ENCODE results near the gene PTK6. TPM values are rescaled to one million over a fixed set of nuclear protein-coding genes. Genes with fewer than 3 reads are reported as not detected.

PTK6 gene
- total and polyA plus RNA-seq, 2 of the 13 experiments (the other 11 are each of a cell fraction or from before 2014, with no cell fraction given), result 0.08 TPM; not detected in 1

GRCh38 chr20:63487781-63488241 lies 49.4 kb downstream of the PTK6 start:
- CTCF ChIA-PET (ENCODE audit: low intra/inter-chr PET ratio, low total read pairs), result no interaction called here

GRCh38 chr20:63487116-63487764 lies 49.9 kb downstream of the PTK6 start:
- intact Hi-C loops (cut with micrococcal nuclease; ENCODE audit: unreplicated experiment), result no loop called here
- H3K36me3 ChIP-seq (replicated peaks in 1 of 2; ENCODE audit: control insufficient read depth in 1 of 2, insufficient read depth in 2 of 2, low read length in 2 of 2), result no peaks in the 10 kb centered on the region
- no peaks in the 10 kb centered on the region for H3K9me3 ChIP-seq (ENCODE audit: low read length)
- no peak overlapping the region for H3K27ac ChIP-seq (ENCODE audit: extremely low read length, insufficient read depth, low read length)
- H2AFZ ChIP-seq (ENCODE audit: low read length), result no peak overlapping the region
- peak; percentile 43; the same call in 1 of the 2 replicates for TF ChIP-seq EZH2 (conservative IDR thresholded peaks at IDR 0.05; ENCODE audit: low read depth, low read length)
- no peak for TF ChIP-seq U2AF1 (optimal IDR thresholded peaks at IDR 0.05; ENCODE audit: low read depth, low read length)
- BruUV-seq (replicated peaks), result no TSS peak
- POLR2A ChIA-PET, result no interaction called here
- in situ Hi-C loops (cut with HindIII; ENCODE audit: extremely low pct_ligation_motif_present, low pct_unique_long_range_greater_than_20kb), result no loop called here
- FAIRE-seq, result no peak
- H3K4me1 ChIP-seq (ENCODE audit: insufficient read depth, low read length), result peaks cover 18% of the 10 kb centered on the region
- H3K9ac ChIP-seq (ENCODE audit: insufficient read depth, low read depth, low read length), result no peak overlapping the region
- CTCF ChIA-PET (ENCODE audit: low intra/inter-chr PET ratio, low total read pairs), result no interaction called here
- WGBS (ENCODE audit: low lambda C conversion rate), result 8% methylated on average over 10 of the region's 14 CpGs
- no peaks in the 10 kb centered on the region for H3K79me2 ChIP-seq (ENCODE audit: insufficient read depth, low read length)
- no peak for DNase-seq (ENCODE audit: low spot score)
- H3K4me3 ChIP-seq (replicated peaks in 1 of 3; ENCODE audit: insufficient read depth in 1 of 3, low read depth in 2 of 3, low read length in 3 of 3), result no peak overlapping the region
- peaks cover 25 to 67% of the 10 kb centered on the region in 2 experiments for H3K27me3 ChIP-seq (ENCODE audit: control insufficient read depth in 1 of 2, insufficient read depth in 2 of 2, low read length in 2 of 2)
- no peak for ATAC-seq
- H4K20me1 ChIP-seq (ENCODE audit: insufficient read depth, low read length), result no peaks in the 10 kb centered on the region; the same call in 1 of the 2 replicates
- H3K4me2 ChIP-seq (ENCODE audit: low read depth, low read length), result no peak overlapping the region

More at GRCh38 chr20:63487781-63488241, 49.4 kb downstream of the PTK6 start:
- TF ChIP-seq EZH2 (conservative IDR thresholded peaks at IDR 0.05; ENCODE audit: low read depth, low read length) (0 out of 2 replicates have a peak, but pooled peaks have one; percentile 20), MATR3 (CRISPR knock-in tag; IDR thresholded peaks at IDR 0.05) (no peak)
- Histone ChIP-seq H2AFZ (ENCODE audit: low read length) (no peak overlapping the region), H3K27ac (ENCODE audit: extremely low read length, insufficient read depth, low read length) (no peak overlapping the region), H3K4me3 (replicated peaks in 1 of 3; ENCODE audit: insufficient read depth in 1 of 3, low read depth in 2 of 3, low read length in 3 of 3) (no peak overlapping the region), H3K27me3 (ENCODE audit: control insufficient read depth in 1 of 2, insufficient read depth in 2 of 2, low read length in 2 of 2) (peaks cover 21 to 61% of the 10 kb centered on the region in 2 experiments), H3K9me3 (ENCODE audit: low read length) (no peaks in the 10 kb centered on the region), H3K9ac (ENCODE audit: insufficient read depth, low read depth, low read length) (no peak overlapping the region), H4K20me1 (ENCODE audit: insufficient read depth, low read length) (no peaks in the 10 kb centered on the region; the same call in 1 of the 2 replicates), H3K4me1 (ENCODE audit: insufficient read depth, low read length) (peaks cover 17% of the 10 kb centered on the region), H3K4me2 (ENCODE audit: low read depth, low read length) (no peak overlapping the region), H3K79me2 (ENCODE audit: insufficient read depth, low read length) (no peaks in the 10 kb centered on the region), H3K36me3 (replicated peaks in 1 of 2; ENCODE audit: control insufficient read depth in 1 of 2, insufficient read depth in 2 of 2, low read length in 2 of 2) (no peaks in the 10 kb centered on the region)
- ATAC-seq, result no peak
- FAIRE-seq, result no peak
- in situ Hi-C loops (cut with HindIII; ENCODE audit: extremely low pct_ligation_motif_present, low pct_unique_long_range_greater_than_20kb) (no loop called here), intact Hi-C loops (cut with micrococcal nuclease; ENCODE audit: unreplicated experiment) (no loop called here)
- whole genome bisulfite sequencing (ENCODE audit: low lambda C conversion rate), result 20% methylated on average over 2 of the region's 40 CpGs
- POLR2A ChIA-PET, result no interaction called here
- no TSS peak for BruUV-seq (replicated peaks)
- no peak for DNase-seq (ENCODE audit: low spot score)

All from HepG2 (cell line).